T-helper 17 cell (primary cell): ENCODE results near the gene DOCK3. TPM values are rescaled to one million over a fixed set of nuclear protein-coding genes. Genes with fewer than 3 reads are reported as not detected.

Experiments used
- ATAC-seq: fragments of 150-1000 bp; cut with Tn5 transposase; 2 replicates; pipeline ENCODE4 v1.10.0; 2021; ENCODE audit warnings: mild to moderate bottlenecking, moderate library complexity
- DNase-seq, 3 donors: peaks; one replicate each; pipeline versions ENCODE4 v3.0.0 to v3.0.0-alpha.2; 2020 to 2021
- H3K9me3 ChIP-seq: one replicate; pipeline ENCODE4 v1.7.0; 2013; ENCODE audit warnings: low read length, mild to moderate bottlenecking; ENCODE audit not compliant: control insufficient read depth, poor library complexity, severe bottlenecking
- H3K27ac Mint-ChIP-seq: one replicate; pipeline ENCODE4 v1.8.0; 2022; ENCODE audit warnings: mild to moderate bottlenecking, moderate library complexity, mixed read lengths
- H3K27me3 Mint-ChIP-seq: one replicate; pipeline ENCODE4 v1.8.0; 2022; ENCODE audit warnings: mixed read lengths
- H3K36me3 Mint-ChIP-seq: one replicate; pipeline ENCODE4 v1.8.0; 2022; ENCODE audit warnings: low read depth, mixed read lengths
- H3K4me1 Mint-ChIP-seq: one replicate; pipeline ENCODE4 v1.8.0; 2022; ENCODE audit warnings: mild to moderate bottlenecking, mixed read lengths
- H3K4me3 Mint-ChIP-seq: one replicate; pipeline ENCODE4 v1.8.0; 2022; ENCODE audit warnings: mild to moderate bottlenecking, moderate library complexity, mixed read lengths
- total RNA-seq, 4 donors: library from RNA in 2 of 4; stranded (reverse) in 2 of 4; gene quantifications; one replicate each; pipeline ENCODE4 v1.2.3 and lab custom pipeline; 2022 to 2026

Gene DOCK3
- total RNA-seq, 2 donors from 2014 or later = 1.9 to 3.2 TPM

- Mint-ChIP-seq H3K4me3 (no peak overlapping the region), H3K27me3 (no peaks in the 10 kb centered on the region), H3K4me1 (peaks cover 10% of the 10 kb centered on the region), H3K27ac (no peak overlapping the region), H3K36me3 (no peaks in the 10 kb centered on the region)
- H3K9me3 ChIP-seq = no peaks in the 10 kb centered on the region
- no peak for ATAC-seq
- no peak for DNase-seq
These were observed 594.7 kb downstream of the DOCK3 start for GRCh38 chr3:51269466-51269865.

- H3K9me3 ChIP-seq = no peaks in the 10 kb centered on the region
- H3K36me3 Mint-ChIP-seq = no peaks in the 10 kb centered on the region
- no peak for ATAC-seq
- H3K27ac Mint-ChIP-seq = no peak overlapping the region
- no peaks in the 10 kb centered on the region for H3K27me3 Mint-ChIP-seq
- H3K4me3 Mint-ChIP-seq = no peak overlapping the region
- peaks cover 10% of the 10 kb centered on the region for H3K4me1 Mint-ChIP-seq
- no peak for DNase-seq
These were observed 595.8 kb downstream of the DOCK3 start for GRCh38 chr3:51270559-51270958.

GRCh38 chr3:51271172-51271571, 596.4 kb downstream of the DOCK3 start:
- Mint-ChIP-seq H3K36me3 (peaks cover under 1% of the 10 kb centered on the region), H3K4me3 (no peak overlapping the region), H3K27ac (no peak overlapping the region), H3K27me3 (no peaks in the 10 kb centered on the region), H3K4me1 (peaks cover 11% of the 10 kb centered on the region)
- DNase-seq = no peak
- no peak for ATAC-seq
- H3K9me3 ChIP-seq = no peaks in the 10 kb centered on the region

- peaks cover 15% of the 10 kb centered on the region for H3K4me1 Mint-ChIP-seq
- H3K36me3 Mint-ChIP-seq = peaks cover 2% of the 10 kb centered on the region
- ATAC-seq (no peak), DNase-seq (no peak)
- no peak overlapping the region for H3K4me3 Mint-ChIP-seq
- peaks cover 17% of the 10 kb centered on the region for H3K27me3 Mint-ChIP-seq
- H3K27ac Mint-ChIP-seq = peak overlapping the region; percentile 54
- no peaks in the 10 kb centered on the region for H3K9me3 ChIP-seq
These were observed 599.3 kb downstream of the DOCK3 start for GRCh38 chr3:51274052-51274451.

- DNase-seq = no peak
- peaks cover 2% of the 10 kb centered on the region for H3K36me3 Mint-ChIP-seq
- peaks cover 17% of the 10 kb centered on the region for H3K27me3 Mint-ChIP-seq
- no peaks in the 10 kb centered on the region for H3K9me3 ChIP-seq
- no peak overlapping the region for H3K4me3 Mint-ChIP-seq
- H3K4me1 Mint-ChIP-seq = peaks cover 15% of the 10 kb centered on the region
- no peak for ATAC-seq
- H3K27ac Mint-ChIP-seq = peak overlapping the region; percentile 63
These were observed 600.5 kb downstream of the DOCK3 start for GRCh38 chr3:51275111-51275805.

- H3K9me3 ChIP-seq = no peaks in the 10 kb centered on the region
- Mint-ChIP-seq H3K27ac (peak overlapping the region; percentile 63), H3K36me3 (peaks cover 2% of the 10 kb centered on the region), H3K4me1 (peaks cover 8% of the 10 kb centered on the region), H3K4me3 (no peak overlapping the region), H3K27me3 (peaks cover 17% of the 10 kb centered on the region)
- no peak for DNase-seq
- ATAC-seq = no peak
These were observed 601.3 kb downstream of the DOCK3 start for GRCh38 chr3:51276046-51276445.

- H3K36me3 Mint-ChIP-seq = peaks cover 5% of the 10 kb centered on the region
- DNase-seq = no peak
- peaks cover 17% of the 10 kb centered on the region for H3K27me3 Mint-ChIP-seq
- peaks cover 4% of the 10 kb centered on the region for H3K4me1 Mint-ChIP-seq
- ATAC-seq = no peak
- no peaks in the 10 kb centered on the region for H3K9me3 ChIP-seq
- H3K27ac Mint-ChIP-seq = no peak overlapping the region
- no peak overlapping the region for H3K4me3 Mint-ChIP-seq
These were observed 604.7 kb downstream of the DOCK3 start for GRCh38 chr3:51279448-51279847.

GRCh38 chr3:51280176-51280575, 605.4 kb downstream of the DOCK3 start:
- no peaks in the 10 kb centered on the region for H3K9me3 ChIP-seq
- H3K27me3 Mint-ChIP-seq = peaks cover 17% of the 10 kb centered on the region
- H3K4me3 Mint-ChIP-seq = no peak overlapping the region
- ATAC-seq (no peak), DNase-seq (no peak)
- peaks cover 4% of the 10 kb centered on the region for H3K4me1 Mint-ChIP-seq
- peaks cover 9% of the 10 kb centered on the region for H3K36me3 Mint-ChIP-seq
- no peak overlapping the region for H3K27ac Mint-ChIP-seq

- ATAC-seq = no peak
- no peaks in the 10 kb centered on the region for H3K9me3 ChIP-seq
- Mint-ChIP-seq H3K4me1 (no peaks in the 10 kb centered on the region), H3K36me3 (peaks cover 11% of the 10 kb centered on the region), H3K4me3 (no peak overlapping the region), H3K27ac (no peak overlapping the region), H3K27me3 (peaks cover 2% of the 10 kb centered on the region)
- no peak for DNase-seq
These were observed 608.2 kb downstream of the DOCK3 start for GRCh38 chr3:51282931-51283330.

- no peak overlapping the region for H3K27ac Mint-ChIP-seq
- no peaks in the 10 kb centered on the region for H3K27me3 Mint-ChIP-seq
- peaks cover 11% of the 10 kb centered on the region for H3K36me3 Mint-ChIP-seq
- DNase-seq = no peak
- no peaks in the 10 kb centered on the region for H3K4me1 Mint-ChIP-seq
- ATAC-seq = no peak
- no peaks in the 10 kb centered on the region for H3K9me3 ChIP-seq
- no peak overlapping the region for H3K4me3 Mint-ChIP-seq
These were observed 608.7 kb downstream of the DOCK3 start for GRCh38 chr3:51283421-51283820.

GRCh38 chr3:51295625-51296024, 620.9 kb downstream of the DOCK3 start:
- Mint-ChIP-seq H3K4me1 (no peaks in the 10 kb centered on the region), H3K27ac (no peak overlapping the region), H3K27me3 (no peaks in the 10 kb centered on the region), H3K36me3 (no peaks in the 10 kb centered on the region), H3K4me3 (no peak overlapping the region)
- no peak for DNase-seq
- no peak for ATAC-seq
- H3K9me3 ChIP-seq = no peaks in the 10 kb centered on the region

GRCh38 chr3:51297333-51297732, 622.6 kb downstream of the DOCK3 start:
- Mint-ChIP-seq H3K27me3 (no peaks in the 10 kb centered on the region), H3K27ac (no peak overlapping the region), H3K4me1 (no peaks in the 10 kb centered on the region), H3K36me3 (no peaks in the 10 kb centered on the region), H3K4me3 (no peak overlapping the region)
- DNase-seq = no peak
- no peak for ATAC-seq
- H3K9me3 ChIP-seq = no peaks in the 10 kb centered on the region

GRCh38 chr3:51304230-51304629, 629.5 kb downstream of the DOCK3 start:
- H3K4me3 Mint-ChIP-seq = no peak overlapping the region

GRCh38 chr3:51306093-51306492, 631.4 kb downstream of the DOCK3 start:
- ATAC-seq (no peak), DNase-seq (no peak)
- Mint-ChIP-seq H3K27ac (no peak overlapping the region), H3K36me3 (no peaks in the 10 kb centered on the region), H3K4me1 (peaks cover 2% of the 10 kb centered on the region), H3K27me3 (peaks cover 5% of the 10 kb centered on the region), H3K4me3 (no peak overlapping the region)
- no peaks in the 10 kb centered on the region for H3K9me3 ChIP-seq

More at GRCh38 chr3:51304230-51304629, 629.5 kb downstream of the DOCK3 start:
- Mint-ChIP-seq H3K36me3 (no peaks in the 10 kb centered on the region), H3K27me3 (no peaks in the 10 kb centered on the region), H3K27ac (no peak overlapping the region), H3K4me1 (no peaks in the 10 kb centered on the region)
- no peak for ATAC-seq
- DNase-seq = no peak
- no peaks in the 10 kb centered on the region for H3K9me3 ChIP-seq
